Measurements from ENCODE around the gene FYB1.

FYB1 gene

DNA sequence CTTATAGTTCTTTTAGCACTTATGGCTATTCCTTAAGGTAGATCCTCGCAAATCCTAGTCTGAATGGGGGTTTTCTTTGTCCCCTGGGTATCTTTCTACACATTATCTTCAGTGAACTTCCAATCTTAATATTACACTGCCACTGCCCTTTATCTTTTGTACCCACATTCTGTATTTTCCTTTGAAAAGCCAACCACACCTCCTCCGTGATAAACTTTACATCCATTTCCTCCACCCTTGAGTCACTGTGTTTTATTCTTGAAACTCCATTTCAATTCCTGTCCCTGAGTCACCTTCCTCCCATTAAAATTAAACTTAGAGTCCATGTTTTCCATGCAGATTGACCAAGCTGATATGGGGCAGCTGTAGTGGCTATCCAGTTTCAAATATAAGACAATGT, 102.0 kb downstream of the FYB1 start:
- TF ChIP-seq GABPA (IDR thresholded peaks at IDR 0.05; ENCODE audit: low read depth), result no peak
- TF ChIP-seq POLR2AphosphoS5 (IDR thresholded peaks at IDR 0.05; ENCODE audit: low read depth), result no peak
- no peak for TF ChIP-seq SPI1 (IDR thresholded peaks at IDR 0.05; ENCODE audit: borderline replicate concordance, low read depth)
- TF ChIP-seq, protein P1, sequence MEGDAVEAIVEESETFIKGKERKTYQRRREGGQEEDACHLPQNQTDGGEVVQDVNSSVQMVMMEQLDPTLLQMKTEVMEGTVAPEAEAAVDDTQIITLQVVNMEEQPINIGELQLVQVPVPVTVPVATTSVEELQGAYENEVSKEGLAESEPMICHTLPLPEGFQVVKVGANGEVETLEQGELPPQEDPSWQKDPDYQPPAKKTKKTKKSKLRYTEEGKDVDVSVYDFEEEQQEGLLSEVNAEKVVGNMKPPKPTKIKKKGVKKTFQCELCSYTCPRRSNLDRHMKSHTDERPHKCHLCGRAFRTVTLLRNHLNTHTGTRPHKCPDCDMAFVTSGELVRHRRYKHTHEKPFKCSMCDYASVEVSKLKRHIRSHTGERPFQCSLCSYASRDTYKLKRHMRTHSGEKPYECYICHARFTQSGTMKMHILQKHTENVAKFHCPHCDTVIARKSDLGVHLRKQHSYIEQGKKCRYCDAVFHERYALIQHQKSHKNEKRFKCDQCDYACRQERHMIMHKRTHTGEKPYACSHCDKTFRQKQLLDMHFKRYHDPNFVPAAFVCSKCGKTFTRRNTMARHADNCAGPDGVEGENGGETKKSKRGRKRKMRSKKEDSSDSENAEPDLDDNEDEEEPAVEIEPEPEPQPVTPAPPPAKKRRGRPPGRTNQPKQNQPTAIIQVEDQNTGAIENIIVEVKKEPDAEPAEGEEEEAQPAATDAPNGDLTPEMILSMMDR (IDR thresholded peaks at IDR 0.05; ENCODE audit: insufficient read depth, low read length), result no peak
- TF ChIP-seq, protein P2, sequence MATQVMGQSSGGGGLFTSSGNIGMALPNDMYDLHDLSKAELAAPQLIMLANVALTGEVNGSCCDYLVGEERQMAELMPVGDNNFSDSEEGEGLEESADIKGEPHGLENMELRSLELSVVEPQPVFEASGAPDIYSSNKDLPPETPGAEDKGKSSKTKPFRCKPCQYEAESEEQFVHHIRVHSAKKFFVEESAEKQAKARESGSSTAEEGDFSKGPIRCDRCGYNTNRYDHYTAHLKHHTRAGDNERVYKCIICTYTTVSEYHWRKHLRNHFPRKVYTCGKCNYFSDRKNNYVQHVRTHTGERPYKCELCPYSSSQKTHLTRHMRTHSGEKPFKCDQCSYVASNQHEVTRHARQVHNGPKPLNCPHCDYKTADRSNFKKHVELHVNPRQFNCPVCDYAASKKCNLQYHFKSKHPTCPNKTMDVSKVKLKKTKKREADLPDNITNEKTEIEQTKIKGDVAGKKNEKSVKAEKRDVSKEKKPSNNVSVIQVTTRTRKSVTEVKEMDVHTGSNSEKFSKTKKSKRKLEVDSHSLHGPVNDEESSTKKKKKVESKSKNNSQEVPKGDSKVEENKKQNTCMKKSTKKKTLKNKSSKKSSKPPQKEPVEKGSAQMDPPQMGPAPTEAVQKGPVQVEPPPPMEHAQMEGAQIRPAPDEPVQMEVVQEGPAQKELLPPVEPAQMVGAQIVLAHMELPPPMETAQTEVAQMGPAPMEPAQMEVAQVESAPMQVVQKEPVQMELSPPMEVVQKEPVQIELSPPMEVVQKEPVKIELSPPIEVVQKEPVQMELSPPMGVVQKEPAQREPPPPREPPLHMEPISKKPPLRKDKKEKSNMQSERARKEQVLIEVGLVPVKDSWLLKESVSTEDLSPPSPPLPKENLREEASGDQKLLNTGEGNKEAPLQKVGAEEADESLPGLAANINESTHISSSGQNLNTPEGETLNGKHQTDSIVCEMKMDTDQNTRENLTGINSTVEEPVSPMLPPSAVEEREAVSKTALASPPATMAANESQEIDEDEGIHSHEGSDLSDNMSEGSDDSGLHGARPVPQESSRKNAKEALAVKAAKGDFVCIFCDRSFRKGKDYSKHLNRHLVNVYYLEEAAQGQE (IDR thresholded peaks at IDR 0.05; ENCODE audit: insufficient replicate concordance, low read depth), result no peak
- no peaks in the 10 kb centered on the region for H3K27me3 ChIP-seq (ENCODE audit: insufficient read depth, poor library complexity, severe bottlenecking)
- no peak overlapping the region for H3K4me3 ChIP-seq (replicated peaks; ENCODE audit: insufficient read depth, low read length)
- no peak overlapping the region for H3K27ac ChIP-seq (replicated peaks)
- no peak for DNase-seq (ENCODE audit: low read depth in 1 of 2, low spot score in 1 of 2)

DNA sequence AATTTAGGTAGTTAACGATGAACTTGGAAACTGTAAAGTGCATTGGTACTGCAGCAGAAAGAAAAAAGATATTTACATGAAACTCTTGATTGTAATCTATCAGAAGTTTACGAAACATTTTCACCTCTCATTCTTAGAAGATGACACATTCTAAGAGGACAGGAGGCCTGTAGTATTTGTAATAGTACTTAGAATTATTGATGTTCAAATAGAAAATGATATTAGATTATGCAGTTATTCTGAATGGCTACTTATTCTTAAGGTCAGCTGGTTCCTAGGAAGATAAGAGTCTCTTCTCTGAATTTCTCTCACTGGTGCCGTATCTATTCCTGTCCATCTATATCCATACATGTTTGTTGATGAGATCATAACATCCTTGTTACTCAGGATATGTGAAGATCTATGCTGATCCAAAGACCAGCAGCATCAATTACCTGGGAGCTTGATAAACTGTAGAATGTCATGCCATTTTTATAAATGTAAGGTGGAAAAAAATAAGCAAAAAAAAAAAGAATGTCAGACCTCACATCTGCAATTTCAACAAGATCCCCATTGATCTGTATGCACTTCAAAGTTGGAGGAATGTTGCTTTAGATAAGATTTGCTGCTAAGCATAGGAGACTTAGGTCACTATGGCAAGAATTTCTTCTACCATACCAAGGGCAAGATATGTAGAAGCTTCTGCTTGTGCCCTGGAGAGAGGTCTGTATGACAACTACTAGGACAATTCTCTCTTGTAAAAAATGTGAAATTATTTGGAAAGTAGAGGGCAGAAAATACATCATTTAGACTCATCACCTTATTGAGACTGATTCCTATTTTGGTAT, 102.8 kb downstream of the FYB1 start:
- Histone ChIP-seq H3K27me3 (ENCODE audit: insufficient read depth, poor library complexity, severe bottlenecking) (no peaks in the 10 kb centered on the region), H3K27ac (replicated peaks) (no peak overlapping the region), H3K4me3 (replicated peaks; ENCODE audit: insufficient read depth, low read length) (no peak overlapping the region)
- DNase-seq (ENCODE audit: low read depth in 1 of 2, low spot score in 1 of 2), result no peak
- TF ChIP-seq SPI1 (IDR thresholded peaks at IDR 0.05; ENCODE audit: borderline replicate concordance, low read depth) (no peak), GABPA (IDR thresholded peaks at IDR 0.05; ENCODE audit: low read depth) (no peak)
- TF ChIP-seq, protein P2 (IDR thresholded peaks at IDR 0.05; ENCODE audit: insufficient replicate concordance, low read depth), result no peak

DNA sequence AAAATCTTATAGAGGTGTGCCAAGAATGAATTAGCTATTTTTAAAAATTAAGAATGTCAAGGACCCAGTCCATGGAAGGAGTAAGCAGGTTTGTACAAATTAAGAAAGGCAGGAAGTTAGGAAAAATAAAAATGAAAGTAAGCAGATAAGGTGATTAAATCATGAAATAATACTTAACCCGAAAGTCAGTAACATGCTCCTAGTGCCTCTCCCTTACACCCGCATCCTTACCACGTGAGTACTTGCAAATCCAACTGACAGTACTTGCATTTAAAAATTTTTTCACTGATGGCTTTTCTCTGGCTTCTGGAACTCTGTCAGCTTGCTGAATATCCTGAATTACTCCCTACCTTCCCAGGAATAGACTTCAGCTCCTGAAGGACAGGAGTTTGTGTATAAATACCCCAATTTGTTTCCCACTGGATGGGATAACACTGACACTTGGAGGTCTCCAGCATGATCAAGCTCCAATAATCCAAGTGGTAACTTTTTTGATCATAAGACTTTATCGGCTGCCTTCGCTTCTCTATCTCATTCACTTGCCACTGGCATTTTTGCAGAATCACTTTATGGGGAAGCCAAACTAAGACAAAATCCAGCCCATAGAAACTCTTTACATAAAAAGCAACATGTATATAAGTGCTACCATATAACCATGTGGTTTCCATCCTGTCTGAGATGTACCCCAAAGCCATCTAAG, 103.6 kb downstream of the FYB1 start:
- Histone ChIP-seq H3K4me3 (replicated peaks; ENCODE audit: insufficient read depth, low read length) (no peak overlapping the region), H3K27ac (replicated peaks) (no peak overlapping the region), H3K27me3 (ENCODE audit: insufficient read depth, poor library complexity, severe bottlenecking) (no peaks in the 10 kb centered on the region)
- TF ChIP-seq GABPA (IDR thresholded peaks at IDR 0.05; ENCODE audit: low read depth) (no peak), POLR2AphosphoS5 (IDR thresholded peaks at IDR 0.05; ENCODE audit: low read depth) (no peak), SPI1 (IDR thresholded peaks at IDR 0.05; ENCODE audit: borderline replicate concordance, low read depth) (no peak)
- TF ChIP-seq, protein P2 (IDR thresholded peaks at IDR 0.05; ENCODE audit: insufficient replicate concordance, low read depth), result no peak
- TF ChIP-seq, protein P1 (IDR thresholded peaks at IDR 0.05; ENCODE audit: insufficient read depth, low read length), result no peak
- DNase-seq (ENCODE audit: low read depth in 1 of 2, low spot score in 1 of 2), result no peak

All from HL-60 (cell line).